Transverse colon (tissue), 4 donors: ENCODE measurements around the gene BAZ1B.

Experiments used
- CTCF ChIP-seq, 5 experiments: fragments of 200-600 bp in 3 of 5; fragments of 450-650 bp in 2 of 5; sonication (generic) in 3 of 5; IDR thresholded peaks; 1 replicate in 2 of 5; 2 replicates in 3 of 5; pipeline ENCODE4 v1.5.1; 2016 to 2017; ENCODE audit warnings: antibody characterized with exemption in 5 of 5, inconsistent platforms in 3 of 5, mild to moderate bottlenecking in 2 of 5, moderate library complexity in 1 of 5
- EP300 ChIP-seq: sonication (generic); formaldehyde crosslinking; IDR thresholded peaks from one replicate; pipeline ENCODE4 v1.6.1; 2017; ENCODE audit warnings: antibody characterized with exemption, low read depth
- POLR2A ChIP-seq: fragments of 450-650 bp; IDR thresholded peaks from one replicate; pipeline ENCODE4 v1.6.1; 2016; ENCODE audit warnings: antibody characterized with exemption, mild to moderate bottlenecking, moderate library complexity
- POLR2AphosphoS5 ChIP-seq, 3 donors: sonication (generic); formaldehyde crosslinking; IDR thresholded peaks; one replicate each; pipeline ENCODE4 v1.6.1; 2016; ENCODE audit warnings: antibody characterized with exemption in 3 of 3

- TF ChIP-seq CTCF (IDR thresholded peaks at IDR 0.05) (no peak), EP300 (no peak), POLR2A (no peak), POLR2AphosphoS5 (IDR thresholded peaks at IDR 0.05) (no peak)
Observed at GRCh38 chr7:73517241-73517995, 4.7 kb downstream of the BAZ1B start.
